Lung (tissue), 12 donors: ENCODE data around the gene BDKRB2. TPM values are rescaled to one million over a fixed set of nuclear protein-coding genes. Genes with fewer than 3 reads are reported as not detected.

Experiments used
- ATAC-seq: fragments of 200-7000 bp; cut with Tn5 transposase; one replicate; pipeline ENCODE4 v1.9.1; 2020; ENCODE audit warnings: moderate number of reproducible peaks; ENCODE audit not compliant: insufficient read depth, low FRiP score
- DNase-seq, 3 donors: peaks; one replicate each; pipeline ENCODE4 v3.0.0-alpha.2; 2013 to 2017
- H3K27ac ChIP-seq, 2 donors: one replicate each; pipeline ENCODE4 v1.5.1; 2013; ENCODE audit warnings: mild to moderate bottlenecking in 2 of 2, moderate library complexity in 2 of 2, control low read depth in 1 of 2, inconsistent platforms in 1 of 2, low read depth in 1 of 2, low read length in 1 of 2
- H3K27me3 ChIP-seq, 3 donors: one replicate each; pipeline ENCODE4 v1.5.1; 2013; ENCODE audit warnings: low read length in 2 of 3; ENCODE audit not compliant: control insufficient read depth in 3 of 3, insufficient read depth in 3 of 3
- H3K36me3 ChIP-seq, 4 donors: one replicate each; pipeline ENCODE4 v1.5.1; 2013; ENCODE audit warnings: low read length in 4 of 4, mild to moderate bottlenecking in 1 of 4, moderate library complexity in 1 of 4; ENCODE audit not compliant: control insufficient read depth in 4 of 4, insufficient read depth in 4 of 4
- H3K4me1 ChIP-seq, 5 donors: one replicate each; pipeline ENCODE4 v1.5.1; 2013; ENCODE audit warnings: low read length in 5 of 5, mild to moderate bottlenecking in 2 of 5, moderate library complexity in 1 of 5; ENCODE audit not compliant: control insufficient read depth in 5 of 5, insufficient read depth in 5 of 5
- H3K4me3 ChIP-seq: one replicate; pipeline ENCODE4 v1.5.1; 2013; ENCODE audit warnings: mild to moderate bottlenecking, control low read depth, moderate library complexity
- H3K9ac ChIP-seq, 2 donors: one replicate each; pipeline ENCODE4 v1.5.1; 2013; ENCODE audit warnings: low read length in 2 of 2, control low read depth in 1 of 2; ENCODE audit not compliant: insufficient read depth in 1 of 2
- H3K9me3 ChIP-seq, 4 donors: one replicate each; pipeline ENCODE4 v1.5.1; 2013; ENCODE audit warnings: low read length in 3 of 4, mild to moderate bottlenecking in 1 of 4, moderate library complexity in 1 of 4; ENCODE audit not compliant: control insufficient read depth in 4 of 4, insufficient read depth in 3 of 4
- CTCF ChIP-seq: IDR thresholded peaks from 2 replicates; pipeline ENCODE4 v1.5.1; 2012; ENCODE audit warnings: mild to moderate bottlenecking; ENCODE audit errors: control extremely low read depth, extremely low read depth
- WGBS, 2 donors: extraction: QIAGEN DNeasy Blood & Tissue Kit; methylation state at CpG; one replicate each; pipeline ENCODE4 v1.1.7; 2013; 5-methylcytosine and 5-hydroxymethylcytosine counted together
- polyA plus RNA-seq, 2 donors: library from polyadenylated mRNA; stranded (reverse); fragments of 200-250 nt; gene quantifications; one replicate each; pipeline ENCODE4 v1.2.1, GENCODE V29; 2013
- total RNA-seq, 2 donors: library from RNA; depleted of rRNA in 1 of 2; stranded (reverse); fragments of >200 nt in 1 of 2; gene quantifications; one replicate each; pipeline ENCODE4 v1.2.1, GENCODE V29; 2014 to 2021
- donor health status: control.
- donor health status: control.
- donor health status: Bipolar disorder and iron deficiency.
- donor health status: healthy.
- donor health status: DM: yes; HTN: yes; CAD: no.

Gene BDKRB2
- total and polyA plus RNA-seq, 4 donors = 0.77 to 5.8 (median 2.4) TPM

- 82 to 91% methylated on average over 11 of the region's 11 CpGs for WGBS, 2 donors
- no peak for TF ChIP-seq CTCF
- DNase-seq (no peak), ATAC-seq (no peak)
- Histone ChIP-seq H3K9me3 (no peaks in the 10 kb centered on the region), H3K27me3 (peaks cover 0 to 2% (median 0%) of the 10 kb centered on the region in 3 donors), H3K27ac (no peak overlapping the region), H3K4me1 (peaks cover 0 to 32% (median 8%) of the 10 kb centered on the region in 5 donors), H3K4me3 (no peak overlapping the region), H3K9ac (no peak overlapping the region), H3K36me3 (no peaks in the 10 kb centered on the region)
Measured at GRCh38 chr14:96202441-96203094, 2.1 kb upstream of the BDKRB2 start.

- Histone ChIP-seq H3K9me3 (no peaks in the 10 kb centered on the region), H3K4me1 (peaks cover 0 to 31% (median 8%) of the 10 kb centered on the region in 5 donors), H3K9ac (no peak overlapping the region), H3K27me3 (peaks cover 0 to 2% (median 0%) of the 10 kb centered on the region in 3 donors), H3K4me3 (no peak overlapping the region), H3K36me3 (no peaks in the 10 kb centered on the region), H3K27ac (no peak overlapping the region)
- 94 to 96% methylated on average over 3 of the region's 3 CpGs for WGBS, 2 donors
- DNase-seq (no peak), ATAC-seq (no peak)
- no peak for TF ChIP-seq CTCF
Measured at GRCh38 chr14:96203116-96203515, 1.5 kb upstream of the BDKRB2 start.

- Histone ChIP-seq H3K9ac (no peak overlapping the region), H3K9me3 (no peaks in the 10 kb centered on the region), H3K27ac (no peak overlapping the region), H3K27me3 (peaks cover 0 to 2% (median 0%) of the 10 kb centered on the region in 3 donors), H3K4me1 (peaks cover 0 to 26% (median 7%) of the 10 kb centered on the region in 5 donors), H3K36me3 (no peaks in the 10 kb centered on the region), H3K4me3 (no peak overlapping the region)
- no peak for TF ChIP-seq CTCF
- DNase-seq = no peak
- WGBS, 2 donors = 79 to 83% methylated on average over 1 of the region's 1 CpG
- no peak for ATAC-seq
Measured at GRCh38 chr14:96203635-96204034, 1.0 kb upstream of the BDKRB2 start.
